WTC11 (cell line): ENCODE data around the gene SAC3D1. TPM values are rescaled to one million over a fixed set of nuclear protein-coding genes. Genes with fewer than 3 reads are reported as not detected.
"Not testable (repeated sequence)": the region's sequence is repeated elsewhere in the genome, so short reads cannot be mapped to it uniquely, and the experiment has no call there.

Source experiments
- ATAC-seq: fragments of 200-7000 bp; cut with Tn5 transposase; 2 replicates; pipeline ENCODE4 v1.10.0; 2021; ENCODE audit warnings: mild to moderate bottlenecking, moderate library complexity
- CTCF ChIA-PET: fragments of 300-600 bp; sonication (Branson Sonifier 250); formaldehyde crosslinking; loops from one replicate; lab custom pipeline; 2021; ENCODE audit warnings: antibody characterized with exemption; lab: Charles Lee
- POLR2A ChIA-PET: fragments of 350-600 bp; sonication (Branson Sonifier 250); formaldehyde crosslinking; loops from one replicate; lab custom pipeline; 2021; ENCODE audit warnings: antibody characterized with exemption; lab: Charles Lee
- DNase-seq: peaks from one replicate; pipeline ENCODE4 v3.0.0; 2021; ENCODE audit warnings: low spot score
- H3K27ac Mint-ChIP-seq: 2 replicates; pipeline ENCODE4 v1.8.0; 2021; ENCODE audit warnings: mixed read lengths
- H3K27me3 Mint-ChIP-seq: 2 replicates; pipeline ENCODE4 v1.8.0; 2021; ENCODE audit warnings: low read depth, mild to moderate bottlenecking, moderate library complexity, mixed read lengths
- H3K36me3 Mint-ChIP-seq: 2 replicates; pipeline ENCODE4 v1.8.0; 2021; ENCODE audit warnings: mixed read lengths
- H3K4me1 Mint-ChIP-seq: 2 replicates; pipeline ENCODE4 v1.8.0; 2022; ENCODE audit warnings: mixed read lengths
- H3K4me3 Mint-ChIP-seq: 2 replicates; pipeline ENCODE4 v1.8.0; 2021; ENCODE audit warnings: mild to moderate bottlenecking, moderate library complexity, mixed read lengths
- H3K9me3 Mint-ChIP-seq: 2 replicates; pipeline ENCODE4 v1.8.0; 2021; ENCODE audit warnings: mixed read lengths
- CREM ChIP-seq: sonication (generic); formaldehyde crosslinking; IDR thresholded peaks from 2 replicates; pipeline ENCODE4 v1.8.1; 2022; ENCODE audit warnings: mild to moderate bottlenecking, missing genetic modification reagents, moderate library complexity
- ERG ChIP-seq: fragments of 250-450 bp; sonication (Bioruptor Pico); IDR thresholded peaks from 2 replicates; pipeline ENCODE4 v1.8.0; 2021; ENCODE audit warnings: mild to moderate bottlenecking
- GTF2I ChIP-seq: fragments of 250-450 bp; sonication (Bioruptor Pico); conservative IDR thresholded peaks from 2 replicates; pipeline ENCODE4 v1.4.0; 2021; ENCODE audit warnings: mild to moderate bottlenecking
- IRF2 ChIP-seq: sonication (generic); formaldehyde crosslinking; IDR thresholded peaks from 2 replicates; pipeline ENCODE4 v1.8.0; 2022; ENCODE audit warnings: low read depth, missing genetic modification reagents, borderline replicate concordance
- JUN ChIP-seq: sonication (generic); formaldehyde crosslinking; IDR thresholded peaks from 2 replicates; pipeline ENCODE4 v1.8.0; 2023; ENCODE audit warnings: mild to moderate bottlenecking, missing genetic modification reagents
- KAT7 ChIP-seq: sonication (generic); formaldehyde crosslinking; IDR thresholded peaks from 2 replicates; pipeline ENCODE4 v1.8.1; 2023; ENCODE audit warnings: missing genetic modification reagents, mild to moderate bottlenecking, borderline replicate concordance
- NR2C2 ChIP-seq: sonication (generic); formaldehyde crosslinking; IDR thresholded peaks from 2 replicates; pipeline ENCODE4 v1.8.0; 2022; ENCODE audit warnings: mild to moderate bottlenecking, missing genetic modification reagents
- RELA ChIP-seq: sonication (generic); formaldehyde crosslinking; IDR thresholded peaks from 2 replicates; pipeline ENCODE4 v1.8.1; 2022; ENCODE audit warnings: missing genetic modification reagents, mild to moderate bottlenecking, borderline replicate concordance
- SMAD3 ChIP-seq: sonication (generic); formaldehyde crosslinking; IDR thresholded peaks from 2 replicates; pipeline ENCODE4 v1.8.0; 2022; ENCODE audit warnings: missing genetic modification reagents, mild to moderate bottlenecking, borderline replicate concordance
- TCF7 ChIP-seq: sonication (generic); formaldehyde crosslinking; IDR thresholded peaks from 2 replicates; pipeline ENCODE4 v1.8.0; 2022; ENCODE audit warnings: mild to moderate bottlenecking, low read depth, missing genetic modification reagents, moderate library complexity
- TEAD4 ChIP-seq: sonication (generic); formaldehyde crosslinking; IDR thresholded peaks from 2 replicates; pipeline ENCODE4 v1.8.0; 2022; ENCODE audit warnings: mild to moderate bottlenecking, missing genetic modification reagents
- ZNF219 ChIP-seq: sonication (generic); formaldehyde crosslinking; IDR thresholded peaks from 2 replicates; pipeline ENCODE4 v1.8.0; 2023; ENCODE audit warnings: missing genetic modification reagents, mild to moderate bottlenecking, borderline replicate concordance
- ZNF232 ChIP-seq: sonication (generic); formaldehyde crosslinking; IDR thresholded peaks from 2 replicates; pipeline ENCODE4 v1.8.0; 2022; ENCODE audit warnings: mild to moderate bottlenecking, missing genetic modification reagents
- ZNF263 ChIP-seq: sonication (generic); formaldehyde crosslinking; IDR thresholded peaks from 2 replicates; pipeline ENCODE4 v1.8.1; 2022; ENCODE audit warnings: low read depth, mild to moderate bottlenecking, moderate library complexity, missing genetic modification reagents
- ZNF396 ChIP-seq: fragments of 250-450 bp; sonication (Bioruptor Pico); IDR thresholded peaks from 2 replicates; pipeline ENCODE4 v1.8.0; 2021; ENCODE audit warnings: mild to moderate bottlenecking, moderate library complexity, borderline replicate concordance
- ZNF425 ChIP-seq: fragments of 250-450 bp; sonication (Bioruptor Pico); conservative IDR thresholded peaks from 2 replicates; pipeline ENCODE4 v1.9.0; 2021; ENCODE audit warnings: mild to moderate bottlenecking
- total RNA-seq: library from RNA; stranded (reverse); gene quantifications from 3 replicates; pipeline ENCODE4 v1.2.3, GENCODE V29; 2021
- TF ChIP-seq, protein P1 (sequence below): fragments of 250-450 bp; sonication (Bioruptor Pico); IDR thresholded peaks from 2 replicates; pipeline ENCODE4 v2.1.2; 2022; ENCODE audit warnings: mild to moderate bottlenecking, moderate library complexity
- TF ChIP-seq, protein P2 (sequence below): fragments of 200-600 bp; IDR thresholded peaks from 2 replicates; pipeline ENCODE4 v1.8.0; 2022; ENCODE audit warnings: antibody characterized with exemption
- TF ChIP-seq, protein P3 (sequence below): sonication (generic); formaldehyde crosslinking; IDR thresholded peaks from 2 replicates; pipeline ENCODE4 v1.8.0; 2022; ENCODE audit warnings: mild to moderate bottlenecking, missing genetic modification reagents

The SAC3D1 gene
- total RNA-seq, 1 experiment from 2014 or later = 26.2 TPM

DNA sequence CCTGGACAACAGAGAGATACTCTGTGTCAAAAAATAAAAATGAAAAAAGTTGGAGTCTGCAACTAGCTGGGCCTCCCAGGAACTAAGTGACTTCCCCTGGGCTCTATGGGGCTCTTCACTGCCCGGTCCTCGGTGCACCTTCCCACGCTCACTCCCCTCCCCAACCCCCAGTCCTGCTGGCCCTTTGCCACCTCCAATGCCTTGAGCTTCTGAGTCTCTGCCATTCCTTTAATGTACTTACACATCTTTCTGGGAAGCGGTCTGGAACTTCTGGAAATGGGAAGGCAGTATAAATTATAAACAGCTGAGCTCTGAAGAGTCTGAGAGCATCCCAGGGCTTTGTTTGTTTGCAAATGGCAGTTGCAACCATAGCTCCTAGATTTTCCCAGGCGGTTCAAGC is 38.3 kb upstream of the SAC3D1 start (continued):
- TF ChIP-seq, protein P1, sequence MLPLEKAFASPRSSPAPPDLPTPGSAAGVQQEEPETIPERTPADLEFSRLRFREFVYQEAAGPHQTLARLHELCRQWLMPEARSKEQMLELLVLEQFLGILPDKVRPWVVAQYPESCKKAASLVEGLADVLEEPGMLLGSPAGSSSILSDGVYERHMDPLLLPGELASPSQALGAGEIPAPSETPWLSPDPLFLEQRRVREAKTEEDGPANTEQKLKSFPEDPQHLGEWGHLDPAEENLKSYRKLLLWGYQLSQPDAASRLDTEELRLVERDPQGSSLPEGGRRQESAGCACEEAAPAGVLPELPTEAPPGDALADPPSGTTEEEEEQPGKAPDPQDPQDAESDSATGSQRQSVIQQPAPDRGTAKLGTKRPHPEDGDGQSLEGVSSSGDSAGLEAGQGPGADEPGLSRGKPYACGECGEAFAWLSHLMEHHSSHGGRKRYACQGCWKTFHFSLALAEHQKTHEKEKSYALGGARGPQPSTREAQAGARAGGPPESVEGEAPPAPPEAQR (CRISPR knock-in tag) = no peak
- TF ChIP-seq ZNF396 (CRISPR knock-in tag) (no peak), ZNF263 (CRISPR knock-in tag) (no peak), KAT7 (CRISPR knock-in tag) (no peak), IRF2 (CRISPR knock-in tag) (no peak), SMAD3 (CRISPR knock-in tag) (no peak), ZNF219 (CRISPR knock-in tag) (no peak), GTF2I (CRISPR knock-in tag) (no peak), RELA (CRISPR knock-in tag) (no peak), ERG (no peak), ZNF425 (CRISPR knock-in tag) (no peak), NR2C2 (CRISPR knock-in tag) (no peak)
- TF ChIP-seq, protein P2, sequence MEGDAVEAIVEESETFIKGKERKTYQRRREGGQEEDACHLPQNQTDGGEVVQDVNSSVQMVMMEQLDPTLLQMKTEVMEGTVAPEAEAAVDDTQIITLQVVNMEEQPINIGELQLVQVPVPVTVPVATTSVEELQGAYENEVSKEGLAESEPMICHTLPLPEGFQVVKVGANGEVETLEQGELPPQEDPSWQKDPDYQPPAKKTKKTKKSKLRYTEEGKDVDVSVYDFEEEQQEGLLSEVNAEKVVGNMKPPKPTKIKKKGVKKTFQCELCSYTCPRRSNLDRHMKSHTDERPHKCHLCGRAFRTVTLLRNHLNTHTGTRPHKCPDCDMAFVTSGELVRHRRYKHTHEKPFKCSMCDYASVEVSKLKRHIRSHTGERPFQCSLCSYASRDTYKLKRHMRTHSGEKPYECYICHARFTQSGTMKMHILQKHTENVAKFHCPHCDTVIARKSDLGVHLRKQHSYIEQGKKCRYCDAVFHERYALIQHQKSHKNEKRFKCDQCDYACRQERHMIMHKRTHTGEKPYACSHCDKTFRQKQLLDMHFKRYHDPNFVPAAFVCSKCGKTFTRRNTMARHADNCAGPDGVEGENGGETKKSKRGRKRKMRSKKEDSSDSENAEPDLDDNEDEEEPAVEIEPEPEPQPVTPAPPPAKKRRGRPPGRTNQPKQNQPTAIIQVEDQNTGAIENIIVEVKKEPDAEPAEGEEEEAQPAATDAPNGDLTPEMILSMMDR = no peak

DNA sequence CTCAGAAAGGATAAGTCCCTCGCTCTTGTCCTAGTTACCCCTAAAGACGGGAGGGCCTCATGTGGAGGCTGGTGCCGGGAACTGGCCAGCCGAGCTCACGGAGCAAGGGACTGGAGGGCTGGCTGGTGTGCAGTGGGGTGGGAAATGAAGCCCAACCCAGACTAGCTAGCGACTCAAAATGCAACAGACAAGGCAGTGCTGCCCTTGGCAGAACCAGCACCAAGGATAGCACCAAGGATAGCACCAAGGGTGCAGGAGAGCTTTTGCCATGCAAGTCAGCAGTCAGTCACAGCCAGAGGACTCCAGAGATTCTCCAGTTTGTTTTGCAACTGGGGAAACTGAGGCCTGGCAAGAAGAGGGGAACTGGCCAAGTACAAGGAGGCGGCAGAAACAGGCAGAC is 37.7 kb upstream of the SAC3D1 start:
- 0 out of 2 replicates have a peak, but pooled peaks have one; percentile 66 for TF ChIP-seq TEAD4
- no peak for TF ChIP-seq TCF7 (CRISPR knock-in tag)
- no peak for TF ChIP-seq ZNF232 (CRISPR knock-in tag)
- no peak for TF ChIP-seq CREM (CRISPR knock-in tag)
- TF ChIP-seq JUN (CRISPR knock-in tag) = peak; percentile 54; the same call in 1 of the 2 replicates
- TF ChIP-seq, protein P3, sequence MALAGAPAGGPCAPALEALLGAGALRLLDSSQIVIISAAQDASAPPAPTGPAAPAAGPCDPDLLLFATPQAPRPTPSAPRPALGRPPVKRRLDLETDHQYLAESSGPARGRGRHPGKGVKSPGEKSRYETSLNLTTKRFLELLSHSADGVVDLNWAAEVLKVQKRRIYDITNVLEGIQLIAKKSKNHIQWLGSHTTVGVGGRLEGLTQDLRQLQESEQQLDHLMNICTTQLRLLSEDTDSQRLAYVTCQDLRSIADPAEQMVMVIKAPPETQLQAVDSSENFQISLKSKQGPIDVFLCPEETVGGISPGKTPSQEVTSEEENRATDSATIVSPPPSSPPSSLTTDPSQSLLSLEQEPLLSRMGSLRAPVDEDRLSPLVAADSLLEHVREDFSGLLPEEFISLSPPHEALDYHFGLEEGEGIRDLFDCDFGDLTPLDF (CRISPR knock-in tag) = no peak
- H3K4me3 Mint-ChIP-seq = no peak overlapping the region
- H3K9me3 Mint-ChIP-seq = no peaks in the 10 kb centered on the region
- H3K4me1 Mint-ChIP-seq = peaks cover 3% of the 10 kb centered on the region
- no peaks in the 10 kb centered on the region for H3K36me3 Mint-ChIP-seq
- ChIA-PET POLR2A (no interaction called here), CTCF (interaction anchor here (0.6 to 3.6 kb wide), 3 partner anchors 10 to 115 kb away, joined by 3 to 20 read pairs (median 3); partner anchors contain the start of gene ARL2)
- no peak for DNase-seq
- H3K27ac Mint-ChIP-seq = no peak overlapping the region
- ATAC-seq = peak; percentile 56
- no peaks in the 10 kb centered on the region for H3K27me3 Mint-ChIP-seq

DNA sequence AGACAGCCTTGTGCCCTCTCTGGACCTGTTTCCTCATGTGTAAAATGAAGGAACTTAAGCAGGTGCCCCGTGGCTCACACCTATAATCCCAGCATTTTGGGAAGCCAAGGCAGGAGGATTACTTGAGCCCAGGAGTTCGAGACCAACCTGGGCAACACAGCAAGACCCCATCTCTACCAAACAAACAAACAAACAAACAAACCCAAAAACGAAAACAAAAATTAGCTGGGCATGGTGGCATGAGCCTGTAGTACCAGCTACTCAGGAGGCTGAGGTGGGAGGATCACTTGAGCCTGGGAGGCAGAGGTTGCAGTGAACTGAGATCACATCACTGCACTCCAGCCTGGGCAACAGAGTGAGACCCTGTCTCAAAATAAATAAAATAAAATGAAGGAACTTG is 37.0 kb upstream of the SAC3D1 start:
- DNase-seq, H3K4me3 Mint-ChIP-seq, H3K27ac Mint-ChIP-seq, ATAC-seq, H3K27me3 Mint-ChIP-seq, H3K9me3 Mint-ChIP-seq, POLR2A ChIA-PET, H3K36me3 Mint-ChIP-seq, H3K4me1 Mint-ChIP-seq: not testable (repeated sequence)
- CTCF ChIA-PET = interaction anchor here (1.0 to 3.6 kb wide), 3 partner anchors 10 to 116 kb away, joined by 3 to 20 read pairs (median 3); partner anchors contain the start of gene ARL2
